HG03135 (cell line): ENCODE measurements around the gene HSPB2.
A peak's percentile ranks its signal among the peaks of the same experiment; 100 is the strongest.
"Not testable (repeated sequence)": the region's sequence is repeated elsewhere in the genome, so short reads cannot be mapped to it uniquely, and the experiment has no call there.

Experiments
- ATAC-seq: cut with Tn5 transposase; IDR thresholded peaks from one replicate; pipeline ENCODE4 v1.9.1; 2021; ENCODE audit warnings: mild to moderate bottlenecking, moderate library complexity; ENCODE audit not compliant: unreplicated experiment

Gene HSPB2, protein sequence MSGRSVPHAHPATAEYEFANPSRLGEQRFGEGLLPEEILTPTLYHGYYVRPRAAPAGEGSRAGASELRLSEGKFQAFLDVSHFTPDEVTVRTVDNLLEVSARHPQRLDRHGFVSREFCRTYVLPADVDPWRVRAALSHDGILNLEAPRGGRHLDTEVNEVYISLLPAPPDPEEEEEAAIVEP

DNA sequence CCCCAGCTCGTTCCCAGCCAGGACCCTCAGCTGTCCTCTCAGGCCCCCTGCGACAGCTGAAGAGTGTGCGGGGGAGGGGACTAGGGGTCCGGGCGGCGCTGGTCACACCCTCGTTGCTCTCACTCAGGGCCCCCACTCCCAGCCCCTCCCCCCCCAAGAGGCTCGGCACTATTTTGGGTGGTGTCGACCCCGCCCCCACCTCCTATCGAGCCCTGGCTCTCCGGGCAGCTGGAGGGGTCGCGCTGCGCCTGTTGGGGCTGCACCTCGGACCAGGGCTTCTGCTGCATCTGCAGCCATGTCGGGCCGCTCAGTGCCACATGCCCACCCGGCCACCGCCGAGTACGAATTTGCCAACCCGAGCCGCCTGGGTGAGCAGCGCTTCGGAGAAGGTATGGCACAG lies at the start of gene HSPB2:
Gene HSPB2, plus strand, starts transcription at position 200 of the 400 bp plus-strand sequence. Its CDS starts 96 bp downstream, at position 296.
- ATAC-seq, result no peak

GRCh38 chr11:111870113-111870512 lies 42.4 kb upstream of the HSPB2 start:
- ATAC-seq, result no peak

DNA sequence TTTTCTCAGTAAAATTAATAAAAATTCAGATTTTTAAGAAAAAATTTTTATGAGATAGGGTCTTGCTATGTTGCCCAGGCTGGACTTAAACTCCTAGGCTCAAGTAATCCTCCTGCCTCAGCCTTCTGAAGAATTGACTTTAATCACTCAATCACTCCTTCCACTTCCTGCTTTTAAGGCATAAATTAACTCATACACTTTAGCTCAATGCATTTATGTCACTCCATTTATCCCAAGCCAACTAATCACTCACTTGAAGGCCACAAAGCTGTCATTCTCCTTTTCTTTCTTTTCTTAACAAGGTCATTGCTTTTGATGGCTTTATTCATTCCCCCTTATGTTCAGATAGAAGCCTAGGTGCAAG lies 42.0 kb upstream of the HSPB2 start:
- peak; percentile 6 for ATAC-seq

- ATAC-seq, result peak; percentile 86
These were observed 41.4 kb upstream of the HSPB2 start, which contains the start of gene ALG9 for GRCh38 chr11:111870886-111871692. TSS of gene ALG9 (minus strand) at chr11:111871581. CDS start at chr11:111871482, 99 bp downstream.

DNA sequence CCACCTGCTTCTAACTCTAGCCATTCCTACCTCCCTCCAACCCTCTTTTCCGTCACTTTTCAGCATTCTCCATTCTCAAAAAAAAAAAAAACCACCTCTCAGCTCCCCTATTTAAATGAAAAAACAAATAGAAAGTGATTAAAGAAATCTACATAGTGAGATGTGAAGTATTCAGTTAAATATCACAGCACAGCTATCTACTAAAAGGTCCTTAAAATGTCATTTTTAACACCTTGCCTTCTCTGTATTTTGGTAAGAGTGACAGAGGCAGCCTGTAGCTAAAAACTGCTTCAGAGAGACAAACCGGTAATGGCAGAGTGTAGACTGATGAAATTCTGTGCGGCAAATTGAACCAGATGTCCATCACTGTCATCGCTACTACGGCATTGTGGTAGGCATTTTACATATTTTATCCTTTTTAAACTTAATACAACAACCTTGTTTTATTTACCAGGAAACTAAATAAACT lies 40.8 kb upstream of the HSPB2 start:
- ATAC-seq, result no peak

GRCh38 chr11:111878385-111878848 lies 34.1 kb upstream of the HSPB2 start:
- peak; percentile 18 for ATAC-seq

DNA sequence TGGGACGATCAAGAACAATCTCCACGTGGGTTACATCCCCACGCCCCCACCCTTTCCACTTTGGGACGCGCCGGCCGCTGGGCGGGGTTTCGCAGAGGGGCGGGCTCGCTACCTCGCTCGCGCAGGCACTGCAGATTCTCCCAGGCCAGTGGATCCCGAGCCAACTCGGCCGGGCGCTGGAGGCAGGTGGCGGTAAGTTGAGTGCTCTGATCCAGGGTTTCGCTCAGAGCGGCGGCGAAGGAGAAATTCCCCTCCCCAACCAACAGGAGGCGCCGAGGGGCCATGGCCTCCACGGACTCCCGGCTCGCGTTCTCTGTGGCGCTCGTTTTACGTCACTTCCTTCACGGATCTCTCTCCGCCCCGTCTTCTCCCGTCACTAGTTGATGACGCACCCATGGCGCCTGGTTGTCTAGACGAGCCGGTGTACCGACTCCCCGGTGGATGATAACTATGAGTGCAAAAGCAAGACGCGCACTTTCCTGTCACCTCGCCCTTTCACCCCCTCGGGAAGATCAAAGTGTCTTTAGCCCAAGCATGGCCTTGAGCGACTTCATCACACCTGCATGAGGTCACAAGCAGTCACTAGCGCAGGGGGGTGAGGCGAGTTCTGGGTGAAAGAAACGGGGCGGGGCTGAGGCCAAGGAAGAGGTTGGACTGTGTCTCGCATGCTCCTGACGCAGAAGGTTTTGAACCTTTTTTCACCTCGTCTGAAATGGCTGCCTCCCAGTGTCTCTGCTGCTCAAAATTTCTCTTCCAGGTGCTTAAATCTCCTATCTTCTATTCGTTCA lies 33.5 kb upstream of the HSPB2 start, which contains the start of the genes CFAP68 and FDXACB1:
Gene CFAP68, plus strand, starts transcription at position 693 of the 788 bp plus-strand sequence. Its CDS starts 20 bp downstream, at position 713.
Gene FDXACB1, minus strand, starts transcription at position 317 of the 788 bp plus-strand sequence. Its CDS starts 33 bp downstream, at position 284.
- ATAC-seq, result peak; percentile 91

DNA sequence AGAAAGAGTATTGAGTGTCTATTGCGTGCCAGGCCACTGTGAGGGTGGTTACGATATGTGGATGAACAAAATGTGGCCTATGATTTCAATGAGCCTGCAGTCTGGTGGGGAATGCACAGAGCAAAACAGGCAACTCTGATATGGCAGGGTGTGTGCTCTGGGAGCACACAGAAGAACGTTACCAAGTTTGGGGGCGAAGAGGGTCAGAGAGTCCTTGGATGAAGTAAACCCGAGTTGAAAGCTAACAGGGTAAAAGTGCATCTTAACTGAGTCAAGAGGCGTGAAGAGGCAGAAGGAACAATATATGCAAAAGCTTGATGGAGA lies 32.9 kb upstream of the HSPB2 start:
- ATAC-seq, result peak; percentile 7

DNA sequence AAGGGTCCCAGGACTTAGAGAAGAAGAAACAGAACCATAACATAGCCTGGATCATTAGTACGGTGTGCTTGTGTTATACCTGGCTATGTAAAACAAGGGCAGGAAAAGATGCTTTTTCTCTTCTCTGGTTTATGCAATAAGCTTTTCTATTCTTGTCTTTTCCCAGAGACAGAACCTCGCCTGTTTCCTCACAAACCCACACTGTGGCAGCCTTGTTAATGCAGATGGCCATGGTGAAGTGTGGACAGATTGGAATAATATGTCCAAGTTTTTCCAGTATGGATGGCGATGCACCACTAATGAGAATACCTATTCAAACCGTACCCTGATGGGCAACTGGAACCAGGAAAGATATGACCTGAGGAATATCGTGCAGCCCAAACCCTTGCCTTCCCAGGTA lies 30.3 kb upstream of the HSPB2 start:
- ATAC-seq, result no peak

GRCh38 chr11:111885053-111885452 lies 27.5 kb upstream of the HSPB2 start:
- not testable (repeated sequence) for ATAC-seq

DNA sequence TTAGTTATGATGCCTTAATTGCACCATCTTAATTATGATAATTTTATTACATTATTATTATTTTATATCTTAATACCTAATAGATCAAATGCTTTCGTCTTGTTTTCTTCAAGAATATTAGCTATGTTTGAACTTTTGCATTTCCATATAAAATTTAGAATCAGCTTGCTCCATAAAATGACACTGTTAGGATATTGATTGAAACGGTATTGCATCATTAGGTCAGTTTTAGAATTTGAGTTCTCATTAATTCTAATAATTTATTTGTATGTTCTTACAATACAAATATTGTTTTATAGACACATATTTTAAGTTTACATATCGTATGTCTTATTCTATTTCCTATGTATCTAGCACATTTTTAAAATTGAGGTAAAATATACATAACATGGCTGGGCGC lies 26.5 kb upstream of the HSPB2 start:
- ATAC-seq, result no peak

DNA sequence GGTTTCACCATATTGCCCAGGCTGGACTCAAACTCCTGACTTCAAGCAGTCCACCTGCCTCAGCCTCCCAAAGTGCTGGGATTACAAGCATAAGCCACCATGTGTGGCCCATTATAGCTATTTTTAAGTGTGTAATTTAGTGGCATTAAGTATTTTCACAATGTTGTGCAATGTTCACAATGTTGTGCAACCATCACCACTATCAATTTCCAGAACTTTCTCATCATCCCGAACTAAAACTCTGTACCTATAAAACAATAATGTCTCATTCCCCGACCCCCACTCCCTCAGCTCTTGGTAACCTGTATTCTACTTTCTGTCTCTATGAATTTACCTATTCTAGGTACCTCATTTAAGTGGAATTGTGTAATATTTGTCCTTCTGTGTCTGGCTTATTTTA lies 25.7 kb upstream of the HSPB2 start:
- ATAC-seq, result no peak

DNA sequence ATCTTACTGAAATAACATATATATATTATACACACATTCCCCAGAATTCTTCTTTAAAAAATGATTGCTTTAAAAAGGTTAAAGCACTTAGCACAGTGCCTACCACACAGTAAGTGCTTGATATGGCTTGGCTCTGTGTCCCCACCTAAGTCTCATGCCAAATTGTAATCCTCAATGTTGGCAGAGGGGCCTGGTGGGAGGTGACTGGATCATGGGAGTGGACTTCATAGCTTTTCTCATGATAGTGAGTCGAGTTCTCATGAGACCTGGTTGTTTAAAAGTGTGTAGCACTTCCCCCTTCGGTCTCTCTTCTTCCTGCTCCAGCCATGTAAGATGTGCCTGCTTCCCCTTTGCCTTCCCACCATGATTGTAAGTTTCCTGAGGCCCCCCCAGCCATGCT lies 7.1 kb upstream of the HSPB2 start:
- no peak for ATAC-seq

DNA sequence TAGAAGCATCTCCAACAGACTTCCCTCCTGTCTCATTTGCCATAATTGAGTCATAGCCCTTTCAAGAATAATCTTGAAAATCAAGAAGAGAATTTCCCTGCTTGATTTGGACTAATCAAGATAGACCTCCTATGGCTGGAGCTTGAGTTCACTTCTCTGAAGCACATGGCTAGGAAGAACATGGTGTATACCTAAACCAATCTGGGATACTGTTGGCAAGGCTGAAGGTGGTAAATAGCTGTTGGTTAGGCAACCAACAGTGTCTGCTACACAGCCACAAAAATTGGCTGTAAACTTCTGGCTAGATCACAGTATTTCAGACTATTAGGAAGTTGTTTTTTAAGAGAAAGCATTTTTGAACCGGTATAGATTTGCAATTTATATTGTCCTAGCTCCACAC lies 5.9 kb upstream of the HSPB2 start:
- no peak for ATAC-seq

DNA sequence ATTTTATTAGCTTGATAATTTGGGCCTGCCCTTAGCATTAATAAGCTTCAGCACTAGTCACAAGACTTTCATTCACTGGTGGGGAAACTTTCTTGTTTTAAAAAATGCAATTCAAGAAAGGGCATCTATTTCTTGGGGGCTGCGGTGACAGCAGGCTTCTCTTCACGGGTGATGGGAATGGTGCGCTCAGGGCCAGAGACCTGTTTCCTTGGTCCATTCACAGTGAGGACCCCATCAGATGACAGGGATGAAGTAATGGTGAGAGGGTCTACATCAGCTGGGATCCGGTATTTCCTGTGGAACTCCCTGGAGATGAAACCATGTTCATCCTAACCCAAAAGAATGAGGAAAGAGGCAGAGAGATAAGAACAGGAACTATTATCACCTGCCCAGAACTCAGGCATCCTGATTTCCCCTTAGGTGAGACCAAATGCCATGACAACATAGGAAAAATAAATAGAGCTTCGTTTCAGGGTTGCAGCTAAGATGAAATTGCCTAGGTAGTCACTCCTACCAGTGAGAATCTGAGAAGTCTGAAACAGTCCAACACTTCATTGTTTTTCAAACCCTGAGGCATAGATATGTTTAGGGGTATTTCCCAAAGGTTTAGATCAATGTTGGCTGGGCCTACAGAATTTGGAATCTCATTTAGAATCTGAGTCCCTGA lies 3.8 kb upstream of the HSPB2 start:
- ATAC-seq, result no peak

DNA sequence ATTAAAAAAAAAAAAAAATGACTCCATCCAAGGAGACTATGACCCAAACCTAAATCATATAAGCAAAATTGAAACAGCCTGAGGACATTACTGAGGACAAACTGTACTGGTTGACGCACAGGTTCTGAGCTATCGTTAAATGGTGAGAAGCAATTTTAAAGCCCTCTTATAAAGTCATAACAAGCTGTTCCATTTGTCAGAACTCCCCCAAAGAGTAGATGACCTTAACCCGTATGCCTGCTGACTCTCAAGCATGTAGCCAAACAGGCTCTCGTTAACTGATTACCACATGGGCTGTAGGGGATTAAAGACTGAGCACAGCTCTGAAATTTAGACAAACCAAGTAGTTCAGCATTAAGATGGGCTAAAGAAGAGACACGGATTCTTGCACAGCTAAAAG lies 3.2 kb upstream of the HSPB2 start:
- ATAC-seq, result no peak

DNA sequence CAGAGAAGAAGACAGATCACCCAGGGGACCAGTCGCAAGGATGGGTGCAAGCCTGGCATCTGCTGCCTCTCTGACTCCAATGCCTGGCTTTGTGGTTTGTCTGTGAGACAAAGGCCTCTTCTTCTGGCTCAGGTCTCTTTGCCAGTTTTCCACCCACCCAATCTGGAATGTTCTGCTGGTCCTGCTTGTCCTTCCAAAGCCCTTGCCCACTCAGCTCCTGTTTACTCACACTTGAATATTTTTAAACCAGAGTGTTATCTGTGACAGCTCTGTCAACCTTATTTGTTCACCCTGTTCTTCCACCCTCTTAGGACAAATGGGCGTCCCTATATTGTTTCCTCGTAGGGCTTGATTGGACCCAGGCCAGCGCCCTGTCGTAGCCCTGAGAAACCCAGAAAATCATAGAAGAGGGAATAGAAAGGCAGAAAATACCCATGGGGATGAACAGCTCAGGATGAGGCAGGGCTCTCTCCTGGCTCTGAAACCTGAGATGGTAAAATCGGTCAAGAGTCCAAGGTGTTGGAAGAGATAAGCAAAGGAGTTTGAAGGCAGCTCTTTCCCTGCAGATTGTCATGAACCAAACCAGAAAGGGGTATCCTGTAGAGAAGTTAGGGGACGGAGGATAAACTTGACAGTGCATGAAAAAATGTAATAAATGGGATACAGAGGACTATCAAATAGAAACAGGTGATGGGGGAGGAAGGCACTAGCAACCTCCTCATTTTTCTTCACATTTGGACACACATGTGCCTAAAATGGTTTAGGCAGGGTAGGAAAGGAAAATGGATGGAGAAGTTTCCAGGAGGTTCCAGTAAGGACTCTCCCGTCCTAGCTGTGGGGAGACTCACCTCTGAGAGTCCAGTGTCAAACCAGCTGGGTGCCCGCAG lies 1.6 kb upstream of the HSPB2 start:
- ATAC-seq, result no peak

DNA sequence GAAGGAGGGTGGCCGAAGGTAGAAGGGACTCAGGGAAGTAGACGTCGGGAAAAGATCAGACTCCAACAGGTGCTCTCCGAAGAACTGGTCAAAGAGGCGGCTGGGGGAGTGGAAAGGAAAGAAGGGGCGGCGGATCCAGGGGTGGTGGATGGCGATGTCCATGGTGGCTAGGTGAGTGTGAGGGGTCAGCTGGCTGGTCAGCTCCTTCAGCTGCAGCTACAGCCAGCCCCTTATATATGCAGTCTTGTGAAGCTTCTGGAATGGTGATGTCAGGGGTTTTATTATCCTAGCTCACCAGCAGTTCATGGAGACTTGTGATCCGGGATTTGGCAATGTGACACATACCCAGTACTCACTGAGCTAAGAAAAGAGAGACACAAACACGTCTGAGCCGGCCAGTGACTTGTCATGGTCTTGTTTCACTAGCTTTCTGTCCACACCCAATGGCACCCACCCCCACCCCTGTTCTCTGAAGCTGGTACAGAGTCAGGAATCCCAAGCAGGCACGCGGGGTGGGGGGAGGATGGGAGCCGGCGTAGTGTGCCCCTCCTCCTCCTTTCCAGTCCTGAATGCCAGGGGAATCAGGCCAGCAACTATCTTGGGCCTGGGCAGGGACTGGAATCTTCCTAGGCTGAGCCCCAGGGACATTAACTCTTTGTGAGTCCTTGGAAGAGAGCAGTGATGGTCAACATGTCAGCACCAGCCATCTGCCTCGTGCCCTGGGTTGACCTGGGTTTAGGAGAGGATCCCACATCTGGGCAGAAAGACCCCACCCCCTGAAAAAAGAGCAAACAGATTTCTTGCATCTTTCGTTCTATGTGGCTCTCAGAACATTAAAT lies 752 bp upstream of the HSPB2 start, which contains the start of gene CRYAB:
Gene CRYAB, minus strand, starts transcription at position 208 of the 839 bp plus-strand sequence. Its CDS starts 46 bp downstream, at position 162.
- no peak for ATAC-seq
